HepG2 (cell line): ENCODE data around the gene PIGR. TPM values are rescaled to one million over a fixed set of nuclear protein-coding genes. Genes with fewer than 3 reads are reported as not detected.

ENCODE experiments used
- BCL6 ChIP-seq: IDR thresholded peaks from 2 replicates; pipeline ENCODE4 v1.6.1; 2016; ENCODE audit warnings: missing genetic modification reagents, missing compliant biosample characterization
- BRF2 ChIP-seq: sonication (generic); formaldehyde crosslinking; IDR thresholded peaks from 2 replicates; pipeline ENCODE4 v1.8.1; 2022; ENCODE audit warnings: mild to moderate bottlenecking, missing genetic modification reagents
- CCDC6 ChIP-seq: sonication (generic); formaldehyde crosslinking; IDR thresholded peaks from 2 replicates; pipeline ENCODE4 v1.8.1; 2022; ENCODE audit warnings: mild to moderate bottlenecking, missing genetic modification reagents, moderate library complexity
- CEBPZ ChIP-seq: IDR thresholded peaks from 2 replicates; pipeline ENCODE4 v1.6.1; 2012; ENCODE audit warnings: low read length, improper control_type of control experiment
- DMAP1 ChIP-seq: IDR thresholded peaks from 2 replicates; pipeline ENCODE4 v1.6.1; 2016
- HNF1B ChIP-seq: sonication (generic); formaldehyde crosslinking; IDR thresholded peaks from 2 replicates; pipeline ENCODE4 v1.5.1; 2020; ENCODE audit warnings: mild to moderate bottlenecking, moderate library complexity, missing genetic modification reagents
- NPAS2 ChIP-seq: sonication (generic); formaldehyde crosslinking; IDR thresholded peaks from 2 replicates; pipeline ENCODE4 v1.8.0; 2022; ENCODE audit warnings: mild to moderate bottlenecking, missing genetic modification reagents, borderline replicate concordance
- SRSF4 ChIP-seq: fragments of 200-400 bp; formaldehyde crosslinking; IDR thresholded peaks from one replicate; pipeline ENCODE4 v1.6.1; 2018; ENCODE audit warnings: mild to moderate bottlenecking, low read depth, low read length, moderate library complexity; ENCODE audit not compliant: poor library complexity, severe bottlenecking
- SUZ12 ChIP-seq: fragments of 150-350 bp; IDR thresholded peaks from 2 replicates; pipeline ENCODE4 v1.6.1; 2014; ENCODE audit warnings: low read depth, low read length
- SYNCRIP ChIP-seq: fragments of 200-400 bp; formaldehyde crosslinking; IDR thresholded peaks from 2 replicates; pipeline ENCODE4 v1.6.1; 2018; ENCODE audit warnings: mild to moderate bottlenecking, low read depth, low read length; ENCODE audit not compliant: insufficient read depth
- ZEB1 ChIP-seq: IDR thresholded peaks from 2 replicates; pipeline ENCODE4 v1.6.1; 2012; ENCODE audit warnings: mild to moderate bottlenecking, low read depth, inconsistent platforms; ENCODE audit not compliant: insufficient replicate concordance
- ZNF292 ChIP-seq: sonication (generic); formaldehyde crosslinking; IDR thresholded peaks from 2 replicates; pipeline ENCODE4 v1.8.1; 2022; ENCODE audit warnings: mild to moderate bottlenecking, low read depth, missing genetic modification reagents, borderline replicate concordance
- ZNF34 ChIP-seq: sonication (generic); formaldehyde crosslinking; IDR thresholded peaks from 2 replicates; pipeline ENCODE4 v1.4.0; 2020; ENCODE audit warnings: mild to moderate bottlenecking, missing genetic modification reagents, borderline replicate concordance
- ZNF558 ChIP-seq: sonication (generic); formaldehyde crosslinking; IDR thresholded peaks from 2 replicates; pipeline ENCODE4 v1.9.0; 2022; ENCODE audit warnings: mild to moderate bottlenecking, missing genetic modification reagents, borderline replicate concordance
- ZNF614 ChIP-seq: IDR thresholded peaks from 2 replicates; pipeline ENCODE4 v1.6.1; 2018; ENCODE audit warnings: missing biosample characterization, missing genetic modification reagents, inconsistent platforms, borderline replicate concordance
- ZNF678 ChIP-seq: sonication (generic); formaldehyde crosslinking; IDR thresholded peaks from 2 replicates; pipeline ENCODE4 v1.4.0; 2020; ENCODE audit warnings: mild to moderate bottlenecking, missing genetic modification reagents
- ZNF713 ChIP-seq: sonication (generic); formaldehyde crosslinking; IDR thresholded peaks from 2 replicates; pipeline ENCODE4 v1.4.0; 2020; ENCODE audit warnings: mild to moderate bottlenecking, missing genetic modification reagents
- ZNF761 ChIP-seq: sonication (generic); formaldehyde crosslinking; conservative IDR thresholded peaks from 2 replicates; pipeline ENCODE4 v1.4.0; 2020; ENCODE audit warnings: mild to moderate bottlenecking, missing genetic modification reagents
- ZNF83 ChIP-seq: sonication (generic); formaldehyde crosslinking; IDR thresholded peaks from 2 replicates; pipeline ENCODE4 v1.4.0; 2020; ENCODE audit warnings: missing genetic modification reagents, mild to moderate bottlenecking, borderline replicate concordance
- ZNF879 ChIP-seq: sonication (generic); formaldehyde crosslinking; IDR thresholded peaks from 2 replicates; pipeline ENCODE4 v1.8.1; 2023; ENCODE audit warnings: missing genetic modification reagents
- polyA plus RNA-seq, 8 experiments: library from polyadenylated mRNA; depleted of rRNA in 3 of 8; stranded (reverse) in 7 of 8; unstranded in 1 of 8; fragments of >200 nt; fragmentation: Illumina TruSeq in 4 of 8; extraction: Trizol in 4 of 8; gene quantifications; 2 replicates each; pipeline versions ENCODE4 v1.2.1 to v1.2.3, GENCODE V29; 2011 to 2016; ENCODE audit warnings: low read depth in 4 of 8, missing spikeins in 1 of 8, mixed read lengths in 1 of 8; ENCODE audit not compliant: insufficient read depth in 1 of 8
- total RNA-seq, 5 experiments: library from RNA; depleted of rRNA; stranded (reverse); fragments of >200 nt; fragmentation: Illumina TruSeq; extraction: Trizol; gene quantifications; 2 replicates each; pipeline ENCODE4 v1.2.3, GENCODE V29; 2016; ENCODE audit warnings: low read depth in 1 of 5
- TF ChIP-seq, protein P1 (sequence below): fragments of 450-650 bp; IDR thresholded peaks from 2 replicates; pipeline ENCODE4 v1.6.1; 2017; ENCODE audit warnings: mild to moderate bottlenecking

PIGR gene
- total and polyA plus RNA-seq, 2 of the 13 experiments (the other 11 are each of a cell fraction or from before 2014, with no cell fraction given) = not detected

DNA sequence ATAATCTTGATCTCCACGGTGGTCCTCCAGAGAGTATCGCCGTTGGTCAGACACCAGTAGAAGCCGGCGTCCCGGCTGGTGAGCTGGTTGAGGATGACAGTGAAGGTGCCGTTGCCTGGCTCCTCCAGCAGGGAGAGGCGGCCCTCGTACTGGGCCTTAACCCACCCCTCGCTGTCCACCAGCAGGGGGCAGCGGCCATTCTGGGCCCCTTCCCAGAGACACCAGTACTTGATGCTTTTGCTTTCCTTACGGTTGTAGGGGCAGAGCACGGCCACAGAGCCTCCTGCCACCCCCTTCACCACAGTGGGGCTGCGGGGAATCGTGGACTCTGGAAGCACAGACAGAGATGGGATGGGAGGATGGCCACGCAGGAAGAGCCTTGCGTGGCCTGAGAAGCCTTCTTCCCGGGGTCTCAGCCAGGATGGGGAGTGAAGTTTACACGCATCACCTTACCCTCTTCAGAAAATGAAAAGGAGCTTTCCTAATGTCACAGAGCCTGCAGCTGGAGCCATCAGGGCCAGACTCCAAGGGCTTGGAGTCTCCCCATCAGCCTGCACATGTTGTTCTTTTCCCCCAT is 10.7 kb downstream of the PIGR start (continued):
- TF ChIP-seq SYNCRIP (no peak), BRF2 (CRISPR knock-in tag) (no peak), CEBPZ (no peak), ZNF713 (CRISPR knock-in tag) (no peak), HNF1B (peak; percentile 54; the same call in 1 of the 2 replicates), ZNF83 (no peak), DMAP1 (no peak), ZNF614 (CRISPR knock-in tag) (0 out of 2 replicates have a peak, but pooled peaks have one; percentile 32), SRSF4 (no peak), ZNF879 (CRISPR knock-in tag) (no peak), CCDC6 (CRISPR knock-in tag) (0 out of 2 replicates have a peak, but pooled peaks have one; percentile 42), NPAS2 (no peak), ZNF678 (CRISPR knock-in tag) (no peak), ZNF761 (CRISPR knock-in tag) (no peak), SUZ12 (no peak), ZNF292 (CRISPR knock-in tag) (no peak), ZNF558 (CRISPR knock-in tag) (no peak), ZNF34 (CRISPR knock-in tag) (no peak), ZEB1 (no peak), BCL6 (CRISPR knock-in tag) (0 out of 2 replicates have a peak, but pooled peaks have one; percentile 20)
- TF ChIP-seq, protein P1, sequence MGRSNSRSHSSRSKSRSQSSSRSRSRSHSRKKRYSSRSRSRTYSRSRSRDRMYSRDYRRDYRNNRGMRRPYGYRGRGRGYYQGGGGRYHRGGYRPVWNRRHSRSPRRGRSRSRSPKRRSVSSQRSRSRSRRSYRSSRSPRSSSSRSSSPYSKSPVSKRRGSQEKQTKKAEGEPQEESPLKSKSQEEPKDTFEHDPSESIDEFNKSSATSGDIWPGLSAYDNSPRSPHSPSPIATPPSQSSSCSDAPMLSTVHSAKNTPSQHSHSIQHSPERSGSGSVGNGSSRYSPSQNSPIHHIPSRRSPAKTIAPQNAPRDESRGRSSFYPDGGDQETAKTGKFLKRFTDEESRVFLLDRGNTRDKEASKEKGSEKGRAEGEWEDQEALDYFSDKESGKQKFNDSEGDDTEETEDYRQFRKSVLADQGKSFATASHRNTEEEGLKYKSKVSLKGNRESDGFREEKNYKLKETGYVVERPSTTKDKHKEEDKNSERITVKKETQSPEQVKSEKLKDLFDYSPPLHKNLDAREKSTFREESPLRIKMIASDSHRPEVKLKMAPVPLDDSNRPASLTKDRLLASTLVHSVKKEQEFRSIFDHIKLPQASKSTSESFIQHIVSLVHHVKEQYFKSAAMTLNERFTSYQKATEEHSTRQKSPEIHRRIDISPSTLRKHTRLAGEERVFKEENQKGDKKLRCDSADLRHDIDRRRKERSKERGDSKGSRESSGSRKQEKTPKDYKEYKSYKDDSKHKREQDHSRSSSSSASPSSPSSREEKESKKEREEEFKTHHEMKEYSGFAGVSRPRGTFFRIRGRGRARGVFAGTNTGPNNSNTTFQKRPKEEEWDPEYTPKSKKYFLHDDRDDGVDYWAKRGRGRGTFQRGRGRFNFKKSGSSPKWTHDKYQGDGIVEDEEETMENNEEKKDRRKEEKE = no peak
